ENCODE measurements around the gene ECE1. TPM values are rescaled to one million over a fixed set of nuclear protein-coding genes. Genes with fewer than 3 reads are reported as not detected.

ECE1 gene
- 100 to 1,000 TPM in 1 of 2 donors, 10 to 100 TPM in 1; 83.7 to 152 TPM for total RNA-seq

GRCh38 chr1:21289700-21290545 is at the start of gene ECE1:
Gene ECE1, minus strand, starts transcription at chr1:21290463. Its CDS starts 49 bp downstream, at chr1:21290414.
- peak within 1 kb of the TSS; percentile 59 to 63 for H3K4me3 ChIP-seq
- H3K27me3 ChIP-seq: no peaks in the 10 kb centered on the region
- DNase-seq (ENCODE audit: low spot score): no peak
- TF ChIP-seq CTCF (IDR thresholded peaks at IDR 0.05): no peak
- H3K9me3 ChIP-seq: no peaks in the 10 kb centered on the region
- peak within 1 kb of the TSS; percentile 79 to 82 for H3K27ac ChIP-seq
- H3K4me1 ChIP-seq: peaks cover 0 to 53% of the 10 kb centered on the region in 2 donors
- H3K36me3 ChIP-seq: peaks cover 5% of the 10 kb centered on the region

GRCh38 chr1:21339356-21340229 is 49.3 kb upstream of the ECE1 start:
- H3K4me3 ChIP-seq: no peak overlapping the region
- peak overlapping the region; percentile 88 to 91 for H3K27ac ChIP-seq
- H3K4me1 ChIP-seq: peaks cover 0 to 99% of the 10 kb centered on the region in 2 donors
- no peak for DNase-seq (ENCODE audit: low spot score)
- H3K9me3 ChIP-seq: no peaks in the 10 kb centered on the region
- H3K36me3 ChIP-seq: peaks cover 7% of the 10 kb centered on the region
- no peak for TF ChIP-seq CTCF (IDR thresholded peaks at IDR 0.05)
- no peaks in the 10 kb centered on the region for H3K27me3 ChIP-seq

- Histone ChIP-seq H3K4me1 (peaks cover 0 to 100% of the 10 kb centered on the region in 2 donors), H3K27ac (peak overlapping the region; percentile 88 to 91), H3K9me3 (no peaks in the 10 kb centered on the region), H3K4me3 (no peak overlapping the region), H3K27me3 (no peaks in the 10 kb centered on the region), H3K36me3 (peaks cover 7% of the 10 kb centered on the region)
- TF ChIP-seq CTCF (IDR thresholded peaks at IDR 0.05): no peak
- DNase-seq (ENCODE audit: low spot score): peak; percentile 86
These were observed 48.5 kb upstream of the ECE1 start for GRCh38 chr1:21338573-21339355.

GRCh38 chr1:21337928-21338572 is 47.8 kb upstream of the ECE1 start:
- H3K27ac ChIP-seq: peak overlapping the region; percentile 88 to 91
- H3K4me3 ChIP-seq: no peak overlapping the region
- peaks cover 7% of the 10 kb centered on the region for H3K36me3 ChIP-seq
- peaks cover 0 to 100% of the 10 kb centered on the region in 2 donors for H3K4me1 ChIP-seq
- TF ChIP-seq CTCF (IDR thresholded peaks at IDR 0.05): no peak
- H3K9me3 ChIP-seq: no peaks in the 10 kb centered on the region
- no peaks in the 10 kb centered on the region for H3K27me3 ChIP-seq
- peak; percentile 100 for DNase-seq (ENCODE audit: low spot score)

- Histone ChIP-seq H3K36me3 (peaks cover 7% of the 10 kb centered on the region), H3K4me3 (no peak overlapping the region), H3K27me3 (no peaks in the 10 kb centered on the region), H3K4me1 (peaks cover 0 to 99% of the 10 kb centered on the region in 2 donors), H3K9me3 (no peaks in the 10 kb centered on the region), H3K27ac (peak overlapping the region; percentile 88 to 91)
- no peak for DNase-seq (ENCODE audit: low spot score)
- no peak for TF ChIP-seq CTCF (IDR thresholded peaks at IDR 0.05)
These were observed 47.2 kb upstream of the ECE1 start for GRCh38 chr1:21337454-21337927.

All from right atrium auricular region (tissue), 2 donors.